Mesenchymal stem cell (in vitro differentiated cells and primary cell): ENCODE results near the gene SIAH3.

Experiments
- DNase-seq: peaks from one replicate; pipeline ENCODE4 v3.0.0-alpha.2; 2013
- H2AFZ ChIP-seq: one replicate; pipeline ENCODE4 v1.6.1; 2013; ENCODE audit warnings: low read depth, mild to moderate bottlenecking, control low read depth, inconsistent platforms, low read length, moderate library complexity
- H2AK5ac ChIP-seq: 2 replicates; pipeline ENCODE4 v1.6.1; 2013; ENCODE audit warnings: low read length, moderate library complexity, mild to moderate bottlenecking, inconsistent platforms; ENCODE audit not compliant: severe bottlenecking
- H2BK120ac ChIP-seq: one replicate; pipeline ENCODE4 v1.6.1; 2013; ENCODE audit warnings: low read depth, mild to moderate bottlenecking, inconsistent platforms, low read length, moderate library complexity
- H2BK12ac ChIP-seq, 2 experiments: one replicate each; pipeline ENCODE4 v1.6.1; 2013; ENCODE audit warnings: inconsistent platforms in 2 of 2, low read length in 2 of 2, mild to moderate bottlenecking in 2 of 2, moderate library complexity in 2 of 2, control low read depth in 1 of 2
- H2BK15ac ChIP-seq: one replicate; pipeline ENCODE4 v1.6.1; 2013; ENCODE audit warnings: mild to moderate bottlenecking, low read depth, inconsistent platforms; ENCODE audit not compliant: poor library complexity, severe bottlenecking
- H2BK5ac ChIP-seq: 2 replicates; pipeline ENCODE4 v1.6.1; 2013; ENCODE audit warnings: low read depth, mild to moderate bottlenecking, low read length, control low read depth, inconsistent platforms; ENCODE audit not compliant: poor library complexity, severe bottlenecking
- H3K14ac ChIP-seq, 2 experiments: one replicate each; pipeline ENCODE4 v1.6.1; 2013; ENCODE audit warnings: inconsistent platforms in 2 of 2, low read length in 2 of 2, control low read depth in 1 of 2, mild to moderate bottlenecking in 1 of 2, moderate library complexity in 1 of 2
- H3K18ac ChIP-seq, 2 experiments: one replicate each; pipeline ENCODE4 v1.6.1; 2013; ENCODE audit warnings: inconsistent platforms in 2 of 2, low read length in 2 of 2, control low read depth in 1 of 2, low read depth in 1 of 2, mild to moderate bottlenecking in 1 of 2
- H3K23ac ChIP-seq, 2 experiments: one replicate each; pipeline ENCODE4 v1.6.1; 2013; ENCODE audit warnings: inconsistent platforms in 2 of 2, low read length in 2 of 2, mild to moderate bottlenecking in 2 of 2, moderate library complexity in 2 of 2, control low read depth in 1 of 2
- H3K27ac ChIP-seq: 2 replicates; pipeline ENCODE4 v1.5.1; 2013; ENCODE audit warnings: mild to moderate bottlenecking, moderate library complexity, low read length, control low read depth, inconsistent platforms; ENCODE audit not compliant: poor library complexity, severe bottlenecking
- H3K27me3 ChIP-seq, 2 experiments: 2 replicates each; pipeline versions ENCODE4 v1.6.1 to v1.7.0; 2013; ENCODE audit warnings: low read length in 2 of 2, mild to moderate bottlenecking in 2 of 2, moderate library complexity in 2 of 2, control low read depth in 1 of 2, inconsistent platforms in 1 of 2; ENCODE audit not compliant: control insufficient read depth in 1 of 2, insufficient read depth in 1 of 2
- H3K36me3 ChIP-seq, 2 experiments: 2 replicates each; pipeline versions ENCODE4 v1.6.1 to v1.7.0; 2013; ENCODE audit warnings: low read length in 2 of 2, control low read depth in 1 of 2, inconsistent platforms in 1 of 2, low read depth in 1 of 2, mild to moderate bottlenecking in 1 of 2; ENCODE audit not compliant: insufficient read depth in 2 of 2, control insufficient read depth in 1 of 2
- H3K4ac ChIP-seq, 2 experiments: one replicate each; pipeline ENCODE4 v1.6.1; 2013; ENCODE audit warnings: inconsistent platforms in 2 of 2, low read length in 2 of 2, mild to moderate bottlenecking in 2 of 2, moderate library complexity in 2 of 2, control low read depth in 1 of 2, low read depth in 1 of 2
- H3K4me1 ChIP-seq: 2 replicates; pipeline ENCODE4 v1.6.1; 2013; ENCODE audit warnings: low read depth, low read length, control low read depth; ENCODE audit not compliant: control insufficient read depth, insufficient read depth
- H3K4me2 ChIP-seq: 2 replicates; pipeline ENCODE4 v1.6.1; 2013; ENCODE audit warnings: low read length, mild to moderate bottlenecking, inconsistent platforms; ENCODE audit not compliant: poor library complexity, severe bottlenecking
- H3K4me3 ChIP-seq, 2 experiments: 2 replicates each; pipeline versions ENCODE4 v1.5.1 to v1.7.0; 2013; ENCODE audit warnings: low read length in 2 of 2, mild to moderate bottlenecking in 2 of 2, control low read depth in 1 of 2, low read depth in 1 of 2; ENCODE audit not compliant: insufficient read depth in 1 of 2
- H3K79me1 ChIP-seq: replicated peaks from 2 replicates; pipeline ENCODE4 v1.6.1; 2013; ENCODE audit warnings: mild to moderate bottlenecking, control low read depth, low read length, inconsistent platforms; ENCODE audit not compliant: poor library complexity, severe bottlenecking
- H3K9ac ChIP-seq: 2 replicates; pipeline ENCODE4 v1.7.0; 2013; ENCODE audit warnings: mild to moderate bottlenecking, low read length, moderate library complexity
- H3K9me3 ChIP-seq: 2 replicates; pipeline ENCODE4 v1.7.0; 2013; ENCODE audit warnings: mild to moderate bottlenecking, low read length; ENCODE audit not compliant: control insufficient read depth
- H4K8ac ChIP-seq: one replicate; pipeline ENCODE4 v1.6.1; 2013; ENCODE audit warnings: inconsistent platforms, mild to moderate bottlenecking, low read length, moderate library complexity
- H4K91ac ChIP-seq: one replicate; pipeline ENCODE4 v1.6.1; 2013; ENCODE audit warnings: mild to moderate bottlenecking, low read length, inconsistent platforms
- WGBS: methylation state at CpG from one replicate; pipeline ENCODE4 v1.1.7; 2013; ENCODE audit warnings: mixed read lengths; 5-methylcytosine and 5-hydroxymethylcytosine counted together

Gene SIAH3

GRCh38 chr13:45837111-45837510 is 14.4 kb downstream of the SIAH3 start:
- H3K4me1 ChIP-seq = peaks cover 8% of the 10 kb centered on the region
- H2BK120ac ChIP-seq = no peak overlapping the region
- no peak overlapping the region for H3K23ac ChIP-seq
- no peak overlapping the region for H3K4ac ChIP-seq
- no peak overlapping the region for H3K9ac ChIP-seq
- no peak overlapping the region for H3K14ac ChIP-seq
- H4K91ac ChIP-seq = no peak overlapping the region
- no peak overlapping the region for H2BK12ac ChIP-seq
- no peak overlapping the region for H2AK5ac ChIP-seq
- H4K8ac ChIP-seq = no peak overlapping the region
- H3K9me3 ChIP-seq = no peaks in the 10 kb centered on the region
- peaks cover 5 to 46% of the 10 kb centered on the region in 2 experiments for H3K27me3 ChIP-seq
- H3K4me3 ChIP-seq = no peak overlapping the region
- no peak overlapping the region for H2BK15ac ChIP-seq
- no peaks in the 10 kb centered on the region for H3K79me1 ChIP-seq
- H2BK5ac ChIP-seq = no peak overlapping the region
- DNase-seq = no peak
- no peak overlapping the region for H3K4me2 ChIP-seq
- H3K36me3 ChIP-seq = no peaks in the 10 kb centered on the region
- H3K27ac ChIP-seq = no peak overlapping the region
- H2AFZ ChIP-seq = no peak overlapping the region
- 50% methylated on average over 1 of the region's 1 CpG for WGBS
- no peak overlapping the region for H3K18ac ChIP-seq

GRCh38 chr13:45834411-45834994 is 17.1 kb downstream of the SIAH3 start:
- H4K8ac ChIP-seq = no peak overlapping the region
- peak overlapping the region in 1 of 2 experiments; percentile 59 for H3K4ac ChIP-seq
- H2BK5ac ChIP-seq = no peak overlapping the region
- no peaks in the 10 kb centered on the region for H3K36me3 ChIP-seq
- no peak overlapping the region for H3K9ac ChIP-seq
- H3K4me3 ChIP-seq = no peak overlapping the region
- peaks cover 5 to 54% of the 10 kb centered on the region in 2 experiments for H3K27me3 ChIP-seq
- H3K27ac ChIP-seq = no peak overlapping the region
- DNase-seq = no peak
- H3K4me2 ChIP-seq = no peak overlapping the region
- WGBS = 79% methylated on average over 6 of the region's 7 CpGs
- peak overlapping the region; percentile 74 for H2AK5ac ChIP-seq
- H4K91ac ChIP-seq = peak overlapping the region; percentile 1
- H3K23ac ChIP-seq = no peak overlapping the region
- H3K9me3 ChIP-seq = no peaks in the 10 kb centered on the region
- peak overlapping the region; percentile 65 for H2BK15ac ChIP-seq
- peaks cover 8% of the 10 kb centered on the region for H3K4me1 ChIP-seq
- H3K18ac ChIP-seq = peak overlapping the region in 1 of 2 experiments; percentile 37
- H3K79me1 ChIP-seq = no peaks in the 10 kb centered on the region
- H2BK12ac ChIP-seq = peak overlapping the region in 1 of 2 experiments; percentile 67
- H2AFZ ChIP-seq = no peak overlapping the region
- peak overlapping the region in 1 of 2 experiments; percentile 44 for H3K14ac ChIP-seq
- H2BK120ac ChIP-seq = peak overlapping the region; percentile 45

DNA sequence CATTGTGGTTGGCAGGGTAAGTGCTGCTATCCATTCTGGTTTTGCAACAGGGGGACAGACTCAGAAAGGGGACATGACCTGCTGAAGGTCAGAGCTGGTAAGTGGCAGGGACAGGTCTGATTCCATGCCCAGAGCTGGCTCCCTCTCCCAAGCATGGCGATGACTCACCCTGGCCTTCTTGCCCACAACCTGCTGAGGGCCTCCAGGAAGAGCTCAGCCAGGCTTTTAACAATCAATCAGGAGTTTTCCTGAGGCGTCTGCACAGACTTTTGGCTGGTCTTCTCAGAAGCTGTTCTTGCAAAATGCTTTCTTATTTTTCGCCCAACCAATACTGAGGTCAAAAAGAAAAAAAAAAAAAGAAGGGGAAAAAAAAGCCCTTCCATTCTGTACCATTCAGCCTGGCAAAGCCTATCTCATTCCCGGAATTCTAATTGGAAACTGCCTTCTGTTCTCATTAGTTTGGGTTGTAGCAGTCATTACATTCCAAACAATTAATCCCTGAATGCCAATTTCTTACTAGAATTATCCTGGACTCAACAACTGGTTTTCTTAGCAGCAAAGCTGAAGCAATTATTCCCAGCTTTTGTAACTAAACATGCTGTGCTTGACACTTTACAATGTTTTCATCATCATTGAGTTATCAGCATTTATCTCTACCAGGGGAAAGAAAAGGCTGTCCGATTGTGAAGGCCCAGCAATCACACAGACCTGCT is 17.7 kb downstream of the SIAH3 start:
- H3K27me3 ChIP-seq = peaks cover 5 to 48% of the 10 kb centered on the region in 2 experiments
- no peak overlapping the region for H2AK5ac ChIP-seq
- H3K9me3 ChIP-seq = no peaks in the 10 kb centered on the region
- H3K4ac ChIP-seq = no peak overlapping the region
- H3K79me1 ChIP-seq = no peaks in the 10 kb centered on the region
- peaks cover 8% of the 10 kb centered on the region for H3K4me1 ChIP-seq
- WGBS = 78% methylated on average over 4 of the region's 5 CpGs
- H2BK12ac ChIP-seq = no peak overlapping the region
- no peak overlapping the region for H2BK120ac ChIP-seq
- no peak overlapping the region for H3K27ac ChIP-seq
- no peak overlapping the region for H3K9ac ChIP-seq
- no peak overlapping the region for H3K14ac ChIP-seq
- no peak overlapping the region for H2BK5ac ChIP-seq
- no peak overlapping the region for H3K23ac ChIP-seq
- H4K91ac ChIP-seq = no peak overlapping the region
- H3K4me2 ChIP-seq = no peak overlapping the region
- peak; percentile 47 for DNase-seq
- H2AFZ ChIP-seq = no peak overlapping the region
- H4K8ac ChIP-seq = no peak overlapping the region
- H2BK15ac ChIP-seq = no peak overlapping the region
- H3K4me3 ChIP-seq = no peak overlapping the region
- H3K18ac ChIP-seq = no peak overlapping the region
- no peaks in the 10 kb centered on the region for H3K36me3 ChIP-seq

DNA sequence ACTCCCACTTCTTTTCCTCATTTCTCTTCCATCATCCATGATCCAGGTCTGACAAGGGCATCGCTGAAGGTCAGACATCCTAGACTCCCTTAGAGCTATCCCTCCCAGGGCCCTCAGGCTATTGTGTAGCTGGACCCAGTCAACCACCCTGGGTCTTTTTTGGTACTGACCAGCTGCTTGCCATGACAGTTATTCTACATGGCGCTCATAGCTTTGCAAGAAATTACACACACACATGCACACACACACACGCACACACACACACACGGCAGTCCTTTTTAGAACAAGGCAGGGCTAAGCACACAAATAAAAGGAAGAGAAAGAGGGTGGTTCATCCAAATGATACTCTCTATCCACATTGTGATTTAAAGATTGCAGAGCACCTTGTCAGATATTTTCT is 18.3 kb downstream of the SIAH3 start:
- Histone ChIP-seq H2BK5ac (no peak overlapping the region), H2BK12ac (no peak overlapping the region), H2BK120ac (no peak overlapping the region), H3K14ac (no peak overlapping the region), H4K8ac (no peak overlapping the region), H3K4me1 (peaks cover 8% of the 10 kb centered on the region), H3K4me2 (no peak overlapping the region), H3K79me1 (no peaks in the 10 kb centered on the region), H3K27me3 (peaks cover 4 to 47% of the 10 kb centered on the region in 2 experiments), H3K27ac (no peak overlapping the region), H4K91ac (no peak overlapping the region), H3K18ac (no peak overlapping the region), H2AK5ac (no peak overlapping the region), H3K4me3 (no peak overlapping the region), H2AFZ (no peak overlapping the region), H3K36me3 (no peaks in the 10 kb centered on the region), H3K4ac (no peak overlapping the region), H3K9ac (no peak overlapping the region), H3K23ac (no peak overlapping the region), H2BK15ac (no peak overlapping the region), H3K9me3 (no peaks in the 10 kb centered on the region)
- peak; percentile 2 for DNase-seq
- WGBS = over 99% methylated on average over 4 of the region's 4 CpGs
